ENCODE data around the gene FEZ2. TPM values are rescaled to one million over a fixed set of nuclear protein-coding genes. Genes with fewer than 3 reads are reported as not detected.

FEZ2 gene
- total and polyA plus RNA-seq, 2 of the 13 experiments (the other 11 are each of a cell fraction or from before 2014, with no cell fraction given), result 42.5 to 59.1 TPM

GRCh38 chr2:36597003-36597531 lies 901 bp downstream of the FEZ2 start (continued):
- no peak for TF ChIP-seq HNF1B (CRISPR knock-in tag; IDR thresholded peaks at IDR 0.05)
- 0 out of 2 replicates have a peak, but pooled peaks have one; percentile 59 for TF ChIP-seq ZFP91 (CRISPR knock-in tag; IDR thresholded peaks at IDR 0.05; ENCODE audit: borderline replicate concordance)
- 0 out of 2 replicates have a peak, but pooled peaks have one; percentile 15 for TF ChIP-seq AKAP8 (CRISPR knock-in tag; IDR thresholded peaks at IDR 0.05)
- TF ChIP-seq ARNTL (CRISPR knock-in tag; IDR thresholded peaks at IDR 0.05), result 0 out of 2 replicates have a peak, but pooled peaks have one; percentile 16
- 0 out of 2 replicates have a peak, but pooled peaks have one; percentile 25 for TF ChIP-seq ZGPAT (CRISPR knock-in tag; IDR thresholded peaks at IDR 0.05)
- 0 out of 2 replicates have a peak, but pooled peaks have one; percentile 11 for TF ChIP-seq ZNF879 (CRISPR knock-in tag; IDR thresholded peaks at IDR 0.05)
- TF ChIP-seq ZBTB40 (IDR thresholded peaks at IDR 0.05), result no peak
- no peak for TF ChIP-seq ZBTB40 (CRISPR knock-in tag; IDR thresholded peaks at IDR 0.05)
- TF ChIP-seq ZNF775 (CRISPR knock-in tag; IDR thresholded peaks at IDR 0.05; ENCODE audit: borderline replicate concordance), result no peak
- 0 out of 2 replicates have a peak, but pooled peaks have one; percentile 27 for TF ChIP-seq ZNF280D (CRISPR knock-in tag; IDR thresholded peaks at IDR 0.05)
- TF ChIP-seq ZNF781 (CRISPR knock-in tag; IDR thresholded peaks at IDR 0.05; ENCODE audit: borderline replicate concordance, not compliant biosample characterization), result peak; percentile 18
